B cell (primary cell): ENCODE results near the gene FAR1. TPM values are rescaled to one million over a fixed set of nuclear protein-coding genes. Genes with fewer than 3 reads are reported as not detected.

Source experiments
- ATAC-seq: fragments of 200-7000 bp; cut with Tn5 transposase; one replicate; pipeline ENCODE4 v1.10.0; 2021; ENCODE audit warnings: low read depth, mild to moderate bottlenecking, moderate number of reproducible peaks, moderate library complexity
- CTCF ChIA-PET: fragments of 350-600 bp; sonication (Branson Sonifier 250); formaldehyde crosslinking; loops from one replicate; lab custom pipeline; 2021; ENCODE audit warnings: antibody characterized with exemption, inconsistent platforms; lab: Charles Lee
- POLR2A ChIA-PET: fragments of 350-600 bp; sonication (Branson Sonifier 250); formaldehyde crosslinking; loops from one replicate; lab custom pipeline; 2021; ENCODE audit warnings: antibody characterized with exemption; lab: Charles Lee
- DNase-seq: peaks from one replicate; pipeline ENCODE4 v3.0.0; 2013
- H2AFZ ChIP-seq: 2 replicates; pipeline ENCODE4 v1.6.1; 2012; ENCODE audit warnings: mild to moderate bottlenecking, low read depth, low read length; ENCODE audit not compliant: insufficient read depth, poor library complexity, severe bottlenecking
- H3K27ac ChIP-seq, 2 donors: 1 replicate in 1 of 2; 2 replicates in 1 of 2; pipeline ENCODE4 v1.5.1; 2012 to 2013; ENCODE audit warnings: low read length in 2 of 2, mild to moderate bottlenecking in 2 of 2, moderate library complexity in 1 of 2
- H3K27me3 ChIP-seq, 4 experiments: fragments of 200-600 bp in 1 of 4; sonication (generic) in 1 of 4; replicated peaks in 1 of 4; 1 replicate in 2 of 4; 2 replicates in 2 of 4; pipeline versions ENCODE4 v1.6.1 to v1.7.0; 2013 to 2016; ENCODE audit warnings: low read length in 3 of 4, mild to moderate bottlenecking in 2 of 4, mixed read lengths in 1 of 4, moderate library complexity in 1 of 4; ENCODE audit not compliant: insufficient read depth in 4 of 4, control insufficient read depth in 3 of 4; ENCODE audit errors: control extremely low read depth in 1 of 4
- H3K36me3 ChIP-seq, 2 experiments: replicated peaks in 1 of 2; 1 replicate in 1 of 2; 2 replicates in 1 of 2; pipeline versions ENCODE4 v1.6.1 to v1.7.1; 2013; ENCODE audit warnings: low read length in 1 of 2; ENCODE audit not compliant: insufficient read depth in 2 of 2, control insufficient read depth in 1 of 2; ENCODE audit errors: control extremely low read depth in 1 of 2, extremely low read depth in 1 of 2
- H3K4me1 ChIP-seq, 2 donors: fragments of 200-600 bp in 1 of 2; sonication (generic) in 1 of 2; 1 replicate in 1 of 2; 2 replicates in 1 of 2; pipeline versions ENCODE4 v1.5.1 to v1.6.1; 2013 to 2017; ENCODE audit warnings: low read length in 2 of 2; ENCODE audit not compliant: control insufficient read depth in 2 of 2, insufficient read depth in 2 of 2
- H3K4me2 ChIP-seq: replicated peaks from 2 replicates; pipeline ENCODE3; 2012; ENCODE audit warnings: mild to moderate bottlenecking, low read depth, low read length; ENCODE audit not compliant: poor library complexity, severe bottlenecking
- H3K4me3 ChIP-seq, 5 experiments: fragments of 200-600 bp in 1 of 5; sonication (generic) in 1 of 5; 1 replicate in 3 of 5; 2 replicates in 2 of 5; pipeline versions ENCODE4 v1.5.1 to v1.7.0; 2011 to 2016; ENCODE audit warnings: low read length in 4 of 5, mild to moderate bottlenecking in 4 of 5, low read depth in 2 of 5, control low read depth in 1 of 5, moderate library complexity in 1 of 5; ENCODE audit not compliant: insufficient read depth in 1 of 5; ENCODE audit errors: control extremely low read depth in 1 of 5, extremely low read depth in 1 of 5
- H3K79me2 ChIP-seq: fragments of 200-600 bp; sonication (generic); one replicate; pipeline ENCODE4 v1.6.0; 2016; ENCODE audit warnings: low read length; ENCODE audit not compliant: control insufficient read depth, insufficient read depth
- H3K9ac ChIP-seq: fragments of 200-600 bp; sonication (generic); 2 replicates; pipeline ENCODE4 v1.6.1; 2017; ENCODE audit warnings: mild to moderate bottlenecking, low read length, moderate library complexity
- H3K9me3 ChIP-seq, 3 donors: one replicate each; pipeline versions ENCODE4 v1.6.1 to v1.7.1; 2013; ENCODE audit warnings: low read length in 2 of 3; ENCODE audit not compliant: control insufficient read depth in 2 of 3, insufficient read depth in 1 of 3; ENCODE audit errors: control extremely low read depth in 1 of 3
- H4K20me1 ChIP-seq: 2 replicates; pipeline ENCODE4 v1.6.0; 2012; ENCODE audit warnings: mild to moderate bottlenecking, low read length; ENCODE audit not compliant: insufficient read depth, control insufficient read depth, poor library complexity, severe bottlenecking
- H3K27ac Mint-ChIP-seq: one replicate; pipeline ENCODE4 v1.8.0; 2021; ENCODE audit warnings: mixed read lengths
- H3K27me3 Mint-ChIP-seq: one replicate; pipeline ENCODE4 v1.8.0; 2021; ENCODE audit warnings: mixed read lengths
- H3K4me1 Mint-ChIP-seq: one replicate; pipeline ENCODE4 v1.8.0; 2021; ENCODE audit warnings: mixed read lengths
- H3K4me3 Mint-ChIP-seq: one replicate; pipeline ENCODE4 v1.8.0; 2021; ENCODE audit warnings: mixed read lengths
- H3K9me3 Mint-ChIP-seq: one replicate; pipeline ENCODE4 v1.8.0; 2022; ENCODE audit warnings: mixed read lengths; ENCODE audit not compliant: insufficient read depth
- EZH2 ChIP-seq: IDR thresholded peaks from 2 replicates; pipeline ENCODE4 v1.6.1; 2012; ENCODE audit warnings: borderline replicate concordance, low read depth, mild to moderate bottlenecking, moderate library complexity, low read length; ENCODE audit not compliant: insufficient read depth, poor library complexity, severe bottlenecking
- WGBS: methylation state at CpG from one replicate; pipeline ENCODE4 v1.1.5; 2013; ENCODE audit warnings: missing lambda C conversion rate; ENCODE audit not compliant: insufficient coverage; 5-methylcytosine and 5-hydroxymethylcytosine counted together
- intact Hi-C: fragments of 100-400 bp; cut with micrococcal nuclease; formaldehyde crosslinking; loops from one replicate; pipeline ENCODE4 v1.10.0; 2022
- polyA plus RNA-seq: library from polyadenylated mRNA; depleted of rRNA; stranded (reverse); fragments of >200 nt; gene quantifications from 2 replicates; pipeline ENCODE4 v1.2.3, GENCODE V29; 2012
- total RNA-seq, 2 donors: library from RNA; stranded (reverse); fragments of 120-200 nt in 1 of 2; gene quantifications; 1 replicate in 1 of 2; 2 replicates in 1 of 2; pipeline versions ENCODE4 v1.2.3 to v1.2.4, GENCODE V29; 2013 to 2022
- TF ChIP-seq, protein P1 (sequence below): fragments of 200-600 bp; IDR thresholded peaks from one replicate; pipeline ENCODE4 v1.8.0; 2022; ENCODE audit warnings: antibody characterized with exemption, mild to moderate bottlenecking

FAR1 gene
- total and polyA plus RNA-seq, 2 donors (not counting 1 experiment from before 2014, with no cell fraction given), result 8.1 to 44.8 TPM

- H3K4me1 Mint-ChIP-seq, result no peaks in the 10 kb centered on the region
- WGBS, result no CpG with 5 or more reads among the region's 2 CpGs
- no peak overlapping the region for H3K4me3 ChIP-seq
- H3K27ac ChIP-seq, result no peak overlapping the region
- no peak overlapping the region for H2AFZ ChIP-seq
- no peak overlapping the region for H3K9ac ChIP-seq
- POLR2A ChIA-PET, result no interaction called here
- CTCF ChIA-PET, result no interaction called here
- no peaks in the 10 kb centered on the region for H3K27me3 ChIP-seq
- no peaks in the 10 kb centered on the region for H3K4me1 ChIP-seq
- DNase-seq (no peak), ATAC-seq (no peak)
- H3K9me3 Mint-ChIP-seq, result no peaks in the 10 kb centered on the region
- H3K4me2 ChIP-seq, result no peak overlapping the region
- H4K20me1 ChIP-seq, result no peaks in the 10 kb centered on the region
- H3K79me2 ChIP-seq, result no peaks in the 10 kb centered on the region
- H3K4me3 Mint-ChIP-seq, result no peak overlapping the region
- no peak for TF ChIP-seq EZH2
- TF ChIP-seq, protein P1, sequence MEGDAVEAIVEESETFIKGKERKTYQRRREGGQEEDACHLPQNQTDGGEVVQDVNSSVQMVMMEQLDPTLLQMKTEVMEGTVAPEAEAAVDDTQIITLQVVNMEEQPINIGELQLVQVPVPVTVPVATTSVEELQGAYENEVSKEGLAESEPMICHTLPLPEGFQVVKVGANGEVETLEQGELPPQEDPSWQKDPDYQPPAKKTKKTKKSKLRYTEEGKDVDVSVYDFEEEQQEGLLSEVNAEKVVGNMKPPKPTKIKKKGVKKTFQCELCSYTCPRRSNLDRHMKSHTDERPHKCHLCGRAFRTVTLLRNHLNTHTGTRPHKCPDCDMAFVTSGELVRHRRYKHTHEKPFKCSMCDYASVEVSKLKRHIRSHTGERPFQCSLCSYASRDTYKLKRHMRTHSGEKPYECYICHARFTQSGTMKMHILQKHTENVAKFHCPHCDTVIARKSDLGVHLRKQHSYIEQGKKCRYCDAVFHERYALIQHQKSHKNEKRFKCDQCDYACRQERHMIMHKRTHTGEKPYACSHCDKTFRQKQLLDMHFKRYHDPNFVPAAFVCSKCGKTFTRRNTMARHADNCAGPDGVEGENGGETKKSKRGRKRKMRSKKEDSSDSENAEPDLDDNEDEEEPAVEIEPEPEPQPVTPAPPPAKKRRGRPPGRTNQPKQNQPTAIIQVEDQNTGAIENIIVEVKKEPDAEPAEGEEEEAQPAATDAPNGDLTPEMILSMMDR, result no peak
- H3K27ac Mint-ChIP-seq, result no peak overlapping the region
- no peaks in the 10 kb centered on the region for H3K27me3 Mint-ChIP-seq
- intact Hi-C loops, result no loop called here
- H3K9me3 ChIP-seq, result no peaks in the 10 kb centered on the region
- H3K36me3 ChIP-seq, result peaks cover 8 to 16% of the 10 kb centered on the region in 2 experiments
Measured at GRCh38 chr11:13701506-13701905, 33.0 kb downstream of the FAR1 start.

GRCh38 chr11:13702071-13702470 lies 33.6 kb downstream of the FAR1 start:
- CTCF ChIA-PET, result no interaction called here
- POLR2A ChIA-PET, result no interaction called here
- H3K4me3 Mint-ChIP-seq, result no peak overlapping the region

More at GRCh38 chr11:13702071-13702470, 33.6 kb downstream of the FAR1 start:
- Histone ChIP-seq H3K79me2 (no peaks in the 10 kb centered on the region), H3K4me2 (no peak overlapping the region), H3K9me3 (no peaks in the 10 kb centered on the region), H3K27me3 (no peaks in the 10 kb centered on the region), H3K9ac (no peak overlapping the region), H3K4me1 (no peaks in the 10 kb centered on the region), H4K20me1 (no peaks in the 10 kb centered on the region), H3K27ac (no peak overlapping the region), H2AFZ (no peak overlapping the region), H3K4me3 (no peak overlapping the region), H3K36me3 (peaks cover 5 to 16% of the 10 kb centered on the region in 2 experiments)
- H3K4me1 Mint-ChIP-seq, result no peaks in the 10 kb centered on the region
- ATAC-seq (no peak), DNase-seq (no peak)
- H3K9me3 Mint-ChIP-seq, result no peaks in the 10 kb centered on the region
- intact Hi-C loops, result no loop called here
- H3K27ac Mint-ChIP-seq, result no peak overlapping the region
- no peaks in the 10 kb centered on the region for H3K27me3 Mint-ChIP-seq
- no peak for TF ChIP-seq EZH2
- TF ChIP-seq, protein P1, result no peak
